Upper lobe of right lung (tissue), 1 donor: ENCODE results near the gene TBX1. TPM values are rescaled to one million over a fixed set of nuclear protein-coding genes. Genes with fewer than 3 reads are reported as not detected.
A peak's percentile ranks its signal among the peaks of the same experiment; 100 is the strongest.

Source experiments
- ATAC-seq: fragments of 200-7000 bp; cut with Tn5 transposase; one replicate; pipeline ENCODE4 v1.9.1; 2020; ENCODE audit warnings: mild to moderate bottlenecking, moderate library complexity
- DNase-seq: peaks from one replicate; pipeline ENCODE4 v3.0.0-alpha.2; 2020
- H3K27ac ChIP-seq: fragments of 200-600 bp; one replicate; pipeline ENCODE4 v1.8.0; 2022
- H3K27me3 ChIP-seq: fragments of 200-600 bp; one replicate; pipeline ENCODE4 v1.8.0; 2022; ENCODE audit warnings: mild to moderate bottlenecking
- H3K36me3 ChIP-seq: fragments of 200-600 bp; one replicate; pipeline ENCODE4 v1.8.0; 2022
- H3K4me1 ChIP-seq: fragments of 200-600 bp; one replicate; pipeline ENCODE4 v1.8.0; 2022
- H3K4me3 ChIP-seq: fragments of 200-600 bp; one replicate; pipeline ENCODE4 v1.8.0; 2022; ENCODE audit warnings: mild to moderate bottlenecking
- H3K9me3 ChIP-seq: fragments of 200-600 bp; one replicate; pipeline ENCODE4 v1.8.0; 2022
- CTCF ChIP-seq: fragments of 200-600 bp; IDR thresholded peaks from one replicate; pipeline ENCODE4 v1.8.0; 2022; ENCODE audit warnings: antibody characterized with exemption
- intact Hi-C: fragments of 100-400 bp; cut with DNase I; formaldehyde crosslinking; loops from one replicate; pipeline ENCODE4 v1.11.0; 2022
- total RNA-seq: library from RNA; stranded (reverse); fragmentation: NEBNext Ultra II Directional; extraction: Animal tissue kit (Norgen Biotek cat#: 25700); gene quantifications from one replicate; pipeline ENCODE4 v1.2.1, GENCODE V29; 2021
- donor health status: DM: no; HTN: yes; CAD: no; lungs with severe emphysema.

Gene TBX1
- total RNA-seq, 1 donor from 2014 or later: 15.4 TPM

- Histone ChIP-seq H3K9me3 (no peaks in the 10 kb centered on the region), H3K36me3 (no peaks in the 10 kb centered on the region), H3K27ac (no peak overlapping the region), H3K27me3 (no peaks in the 10 kb centered on the region), H3K4me1 (no peaks in the 10 kb centered on the region), H3K4me3 (no peak overlapping the region)
- TF ChIP-seq CTCF: no peak
- no peak for DNase-seq
- intact Hi-C loops: no loop called here
- ATAC-seq: no peak
Measured at GRCh38 chr22:19798003-19798665, 37.6 kb downstream of the TBX1 start.

GRCh38 chr22:19798891-19799293 lies 38.3 kb downstream of the TBX1 start:
- Histone ChIP-seq H3K9me3 (no peaks in the 10 kb centered on the region), H3K27ac (no peak overlapping the region), H3K36me3 (no peaks in the 10 kb centered on the region), H3K4me1 (no peaks in the 10 kb centered on the region), H3K4me3 (no peak overlapping the region), H3K27me3 (no peaks in the 10 kb centered on the region)
- ATAC-seq (no peak), DNase-seq (no peak)
- intact Hi-C loops: no loop called here
- no peak for TF ChIP-seq CTCF

- H3K27me3 ChIP-seq: no peaks in the 10 kb centered on the region
- no peaks in the 10 kb centered on the region for H3K36me3 ChIP-seq
- intact Hi-C loops: no loop called here
- no peaks in the 10 kb centered on the region for H3K4me1 ChIP-seq
- no peak overlapping the region for H3K27ac ChIP-seq
- no peaks in the 10 kb centered on the region for H3K9me3 ChIP-seq
- no peak for ATAC-seq
- no peak overlapping the region for H3K4me3 ChIP-seq
- TF ChIP-seq CTCF: no peak
- DNase-seq: no peak
Measured at GRCh38 chr22:19799322-19800190, 39.0 kb downstream of the TBX1 start.

- H3K27ac ChIP-seq: no peak overlapping the region
- no peak overlapping the region for H3K4me3 ChIP-seq
Measured at GRCh38 chr22:19800306-19800705, 39.7 kb downstream of the TBX1 start.

GRCh38 chr22:19800761-19801244 lies 40.2 kb downstream of the TBX1 start:
- DNase-seq (no peak), ATAC-seq (peak; percentile 8)
- no peaks in the 10 kb centered on the region for H3K4me1 ChIP-seq
- no peak overlapping the region for H3K4me3 ChIP-seq
- H3K27ac ChIP-seq: no peak overlapping the region
- intact Hi-C loops: no loop called here
- no peak for TF ChIP-seq CTCF
- no peaks in the 10 kb centered on the region for H3K9me3 ChIP-seq
- no peaks in the 10 kb centered on the region for H3K27me3 ChIP-seq
- H3K36me3 ChIP-seq: no peaks in the 10 kb centered on the region

More at GRCh38 chr22:19800306-19800705, 39.7 kb downstream of the TBX1 start:
- Histone ChIP-seq H3K9me3 (no peaks in the 10 kb centered on the region), H3K36me3 (no peaks in the 10 kb centered on the region), H3K27me3 (no peaks in the 10 kb centered on the region), H3K4me1 (no peaks in the 10 kb centered on the region)
- DNase-seq: no peak
- no peak for ATAC-seq
- no peak for TF ChIP-seq CTCF
- intact Hi-C loops: no loop called here
